Esophagus muscularis mucosa (tissue), 4 donors: ENCODE results near the gene DNASE1L2. TPM values are rescaled to one million over a fixed set of nuclear protein-coding genes. Genes with fewer than 3 reads are reported as not detected.

ENCODE experiments used
- DNase-seq: peaks from one replicate; pipeline ENCODE4 v3.0.0-alpha.2; 2017; ENCODE audit errors: extremely low spot score
- H3K27ac ChIP-seq, 4 donors: fragments of 200-600 bp; sonication (generic); replicated peaks in 1 of 4; 1 replicate in 3 of 4; 2 replicates in 1 of 4; pipeline ENCODE4 v1.5.1; 2016 to 2019; ENCODE audit warnings: mild to moderate bottlenecking in 1 of 4
- H3K27me3 ChIP-seq, 4 donors: fragments of 200-600 bp; sonication (generic); one replicate each; pipeline versions ENCODE4 v1.5.1 to v1.6.0; 2016 to 2019
- H3K36me3 ChIP-seq, 4 donors: fragments of 200-600 bp; sonication (generic); one replicate each; pipeline ENCODE4 v1.5.1; 2016 to 2019
- H3K4me1 ChIP-seq, 4 donors: fragments of 200-600 bp; sonication (generic); one replicate each; pipeline ENCODE4 v1.5.1; 2016 to 2019
- H3K4me3 ChIP-seq, 4 donors: fragments of 200-600 bp; sonication (generic); 1 replicate in 2 of 4; 2 replicates in 2 of 4; pipeline ENCODE4 v1.5.1; 2016 to 2019; ENCODE audit warnings: mild to moderate bottlenecking in 4 of 4, moderate library complexity in 1 of 4
- H3K9me3 ChIP-seq, 4 donors: fragments of 200-600 bp; sonication (generic); 1 replicate in 3 of 4; 2 replicates in 1 of 4; pipeline ENCODE4 v1.5.1; 2016 to 2019
- CTCF ChIP-seq, 3 experiments: fragments of 200-600 bp in 2 of 3; fragments of 450-650 bp in 1 of 3; sonication (generic) in 2 of 3; IDR thresholded peaks; one replicate each; pipeline ENCODE4 v1.5.1; 2017 to 2019; ENCODE audit warnings: antibody characterized with exemption in 3 of 3, mild to moderate bottlenecking in 2 of 3, moderate library complexity in 1 of 3
- EP300 ChIP-seq: sonication (generic); formaldehyde crosslinking; IDR thresholded peaks from one replicate; pipeline ENCODE4 v1.6.1; 2017; ENCODE audit warnings: antibody characterized with exemption
- POLR2A ChIP-seq: fragments of 450-650 bp; IDR thresholded peaks from one replicate; pipeline ENCODE4 v1.6.1; 2017; ENCODE audit warnings: antibody characterized with exemption, moderate library complexity, mild to moderate bottlenecking, low read depth
- POLR2AphosphoS5 ChIP-seq, 2 donors: sonication (generic); formaldehyde crosslinking; IDR thresholded peaks; one replicate each; pipeline ENCODE4 v1.6.1; 2017; ENCODE audit warnings: antibody characterized with exemption in 2 of 2
- WGBS: methylation state at CpG from one replicate; pipeline ENCODE4 v1.1.5; 2018; 5-methylcytosine and 5-hydroxymethylcytosine counted together
- intact Hi-C: fragments of 100-400 bp; cut with DNase I; formaldehyde crosslinking; loops from one replicate; pipeline ENCODE4 v1.15.1; 2023
- total RNA-seq, 4 donors: library from RNA; depleted of rRNA; stranded (reverse); fragments of >200 nt; gene quantifications; one replicate each; pipeline versions ENCODE4 v1.1.0 to v1.2.1, GENCODE V29; 2016

The DNASE1L2 gene
- total RNA-seq, 4 donors from 2014 or later: 0.50 to 0.86 (median 0.67) TPM

- Histone ChIP-seq H3K27me3 (peaks cover 0 to 24% (median 1%) of the 10 kb centered on the region in 4 donors), H3K36me3 (peaks cover 52 to 77% (median 75%) of the 10 kb centered on the region in 4 donors), H3K9me3 (no peaks in the 10 kb centered on the region), H3K27ac (no peak overlapping the region), H3K4me3 (no peak overlapping the region), H3K4me1 (peaks cover 25 to 33% (median 32%) of the 10 kb centered on the region in 4 donors)
- intact Hi-C loops: no loop called here
- 90% methylated on average over 3 of the region's 12 CpGs for WGBS
- no peak for DNase-seq
- no peak for TF ChIP-seq CTCF (IDR thresholded peaks at IDR 0.05)
- TF ChIP-seq POLR2A: no peak
- no peak for TF ChIP-seq EP300
- no peak for TF ChIP-seq POLR2AphosphoS5 (IDR thresholded peaks at IDR 0.05)
These were observed 7.2 kb upstream of the DNASE1L2 start for GRCh38 chr16:2229091-2229490.

GRCh38 chr16:2229632-2230250, 6.5 kb upstream of the DNASE1L2 start:
- intact Hi-C loops: no loop called here
- Histone ChIP-seq H3K27ac (no peak overlapping the region), H3K4me1 (peaks cover 19 to 27% (median 25%) of the 10 kb centered on the region in 4 donors), H3K36me3 (peaks cover 58 to 83% (median 82%) of the 10 kb centered on the region in 4 donors), H3K27me3 (peaks cover 0 to 30% (median 3%) of the 10 kb centered on the region in 4 donors), H3K4me3 (no peak overlapping the region), H3K9me3 (no peaks in the 10 kb centered on the region)
- no peak for DNase-seq
- WGBS: 84% methylated on average over 21 of the region's 23 CpGs
- TF ChIP-seq CTCF (IDR thresholded peaks at IDR 0.05) (no peak), EP300 (no peak), POLR2AphosphoS5 (IDR thresholded peaks at IDR 0.05) (no peak), POLR2A (no peak)

- TF ChIP-seq EP300: no peak
- TF ChIP-seq POLR2AphosphoS5 (IDR thresholded peaks at IDR 0.05): no peak
- TF ChIP-seq CTCF (IDR thresholded peaks at IDR 0.05): no peak
- no peak for TF ChIP-seq POLR2A
- Histone ChIP-seq H3K36me3 (peaks cover 64 to 90% (median 88%) of the 10 kb centered on the region in 4 donors), H3K27me3 (peaks cover 0 to 37% (median 3%) of the 10 kb centered on the region in 4 donors), H3K9me3 (no peaks in the 10 kb centered on the region), H3K27ac (no peak overlapping the region), H3K4me3 (no peak overlapping the region), H3K4me1 (peaks cover 13 to 20% (median 19%) of the 10 kb centered on the region in 4 donors)
- no peak for DNase-seq
- WGBS: 92% methylated on average over 9 of the region's 13 CpGs
- intact Hi-C loops: no loop called here
These were observed 5.9 kb upstream of the DNASE1L2 start for GRCh38 chr16:2230376-2230775.

GRCh38 chr16:2231016-2231931, 5.0 kb upstream of the DNASE1L2 start:
- no peak for TF ChIP-seq CTCF (IDR thresholded peaks at IDR 0.05)
- TF ChIP-seq EP300: no peak
- TF ChIP-seq POLR2A: no peak
- no peak for TF ChIP-seq POLR2AphosphoS5 (IDR thresholded peaks at IDR 0.05)
- peaks cover 10 to 18% (median 17%) of the 10 kb centered on the region in 4 donors for H3K4me1 ChIP-seq
- H3K9me3 ChIP-seq: no peaks in the 10 kb centered on the region
- peaks cover 69 to 95% (median 92%) of the 10 kb centered on the region in 4 donors for H3K36me3 ChIP-seq
- intact Hi-C loops: no loop called here
- H3K4me3 ChIP-seq: no peak overlapping the region
- no peak overlapping the region for H3K27ac ChIP-seq
- H3K27me3 ChIP-seq: peaks cover 0 to 46% (median 4%) of the 10 kb centered on the region in 4 donors
- no peak for DNase-seq
- WGBS: 84% methylated on average over 16 of the region's 29 CpGs
